GM19397 (cell line): ENCODE data around the gene SRRM5.
A peak's percentile ranks its signal among the peaks of the same experiment; 100 is the strongest.
"Not testable (repeated sequence)": the region's sequence is repeated elsewhere in the genome, so short reads cannot be mapped to it uniquely, and the experiment has no call there.

ENCODE experiments used
- ATAC-seq: cut with Tn5 transposase; IDR thresholded peaks from one replicate; pipeline ENCODE4 v1.9.1; 2021; ENCODE audit warnings: mild to moderate bottlenecking, moderate library complexity; ENCODE audit not compliant: unreplicated experiment

Gene SRRM5

GRCh38 chr19:43611788-43612187 is at the start of gene SRRM5:
TSS of gene SRRM5 (plus strand) at chr19:43612088. CDS start at chr19:43612122, 34 bp downstream.
- ATAC-seq, result no peak

- no peak for ATAC-seq
Observed at GRCh38 chr19:43562226-43562697, 49.6 kb upstream of the SRRM5 start.

GRCh38 chr19:43562698-43563241 is 49.1 kb upstream of the SRRM5 start:
- peak; percentile 80 for ATAC-seq

- ATAC-seq, result no peak
Observed at GRCh38 chr19:43563816-43564457, 48.0 kb upstream of the SRRM5 start.

- no peak for ATAC-seq
Observed at GRCh38 chr19:43564800-43565199, 47.1 kb upstream of the SRRM5 start.

GRCh38 chr19:43569657-43570056 is 42.2 kb upstream of the SRRM5 start:
- no peak for ATAC-seq

GRCh38 chr19:43570174-43570791 is 41.6 kb upstream of the SRRM5 start:
- no peak for ATAC-seq

GRCh38 chr19:43572171-43572588 is 39.7 kb upstream of the SRRM5 start:
- ATAC-seq, result no peak

- no peak for ATAC-seq
Observed at GRCh38 chr19:43574424-43575155, 37.3 kb upstream of the SRRM5 start.

- ATAC-seq, result peak; percentile 96
Observed at GRCh38 chr19:43575156-43575950, 36.5 kb upstream of the SRRM5 start, which contains the start of the genes PINLYP and XRCC1. TSS of gene PINLYP (plus strand) at chr19:43575801. CDS start at chr19:43577192, 1,391 bp downstream. TSS of gene XRCC1 (minus strand) at chr19:43575527. CDS start at chr19:43575458, 69 bp downstream.

GRCh38 chr19:43575955-43576878 is 35.7 kb upstream of the SRRM5 start:
- no peak for ATAC-seq

GRCh38 chr19:43578787-43579186 is 33.1 kb upstream of the SRRM5 start:
- no peak for ATAC-seq

GRCh38 chr19:43581467-43581866 is 30.4 kb upstream of the SRRM5 start:
- no peak for ATAC-seq

- no peak for ATAC-seq
Observed at GRCh38 chr19:43582495-43582894, 29.4 kb upstream of the SRRM5 start.

GRCh38 chr19:43584484-43584883 is 27.4 kb upstream of the SRRM5 start:
- no peak for ATAC-seq

- no peak for ATAC-seq
Observed at GRCh38 chr19:43586346-43586745, 25.5 kb upstream of the SRRM5 start.

GRCh38 chr19:43587029-43587428 is 24.9 kb upstream of the SRRM5 start:
- ATAC-seq, result not testable (repeated sequence)

- ATAC-seq, result no peak
Observed at GRCh38 chr19:43589277-43589676, 22.6 kb upstream of the SRRM5 start.

GRCh38 chr19:43589678-43590077 is 22.2 kb upstream of the SRRM5 start:
- ATAC-seq, result no peak
